GM20431 (cell line): ENCODE data around the gene ELOB.

Experiments
- in situ Hi-C: fragments of 300-500 bp; cut with MseI, MboI; formaldehyde crosslinking; loops from one replicate; pipeline ENCODE4 v1.15.0; 2020; ENCODE audit warnings: low sequenced_read_pairs; ENCODE audit not compliant: unreplicated experiment

ELOB gene

GRCh38 chr16:2811703-2812471, 34.8 kb upstream of the ELOB start:
- in situ Hi-C loops: no loop called here

- in situ Hi-C loops: no loop called here
Measured at GRCh38 chr16:2810651-2811050, 33.6 kb upstream of the ELOB start.

- in situ Hi-C loops: no loop called here
Measured at GRCh38 chr16:2809149-2809760, 32.2 kb upstream of the ELOB start.

GRCh38 chr16:2808181-2808580, 31.1 kb upstream of the ELOB start:
- in situ Hi-C loops: no loop called here

GRCh38 chr16:2806286-2806685, 29.2 kb upstream of the ELOB start:
- in situ Hi-C loops: no loop called here

DNA sequence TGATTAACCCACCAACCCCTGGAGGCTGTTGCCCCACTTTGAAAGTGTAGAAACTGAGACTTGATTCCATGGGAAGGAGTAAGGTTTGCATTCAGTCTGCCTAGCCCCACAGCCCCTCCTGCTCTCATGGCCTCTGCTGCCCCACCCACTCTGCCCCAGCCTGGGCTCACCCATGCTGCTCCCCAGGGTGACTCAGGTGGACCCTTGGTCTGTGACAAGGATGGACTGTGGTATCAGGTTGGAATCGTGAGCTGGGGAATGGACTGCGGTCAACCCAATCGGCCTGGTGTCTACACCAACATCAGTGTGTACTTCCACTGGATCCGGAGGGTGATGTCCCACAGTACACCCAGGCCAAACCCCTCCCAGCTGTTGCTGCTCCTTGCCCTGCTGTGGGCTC, 27.6 kb upstream of the ELOB start:
- in situ Hi-C loops: no loop called here

DNA sequence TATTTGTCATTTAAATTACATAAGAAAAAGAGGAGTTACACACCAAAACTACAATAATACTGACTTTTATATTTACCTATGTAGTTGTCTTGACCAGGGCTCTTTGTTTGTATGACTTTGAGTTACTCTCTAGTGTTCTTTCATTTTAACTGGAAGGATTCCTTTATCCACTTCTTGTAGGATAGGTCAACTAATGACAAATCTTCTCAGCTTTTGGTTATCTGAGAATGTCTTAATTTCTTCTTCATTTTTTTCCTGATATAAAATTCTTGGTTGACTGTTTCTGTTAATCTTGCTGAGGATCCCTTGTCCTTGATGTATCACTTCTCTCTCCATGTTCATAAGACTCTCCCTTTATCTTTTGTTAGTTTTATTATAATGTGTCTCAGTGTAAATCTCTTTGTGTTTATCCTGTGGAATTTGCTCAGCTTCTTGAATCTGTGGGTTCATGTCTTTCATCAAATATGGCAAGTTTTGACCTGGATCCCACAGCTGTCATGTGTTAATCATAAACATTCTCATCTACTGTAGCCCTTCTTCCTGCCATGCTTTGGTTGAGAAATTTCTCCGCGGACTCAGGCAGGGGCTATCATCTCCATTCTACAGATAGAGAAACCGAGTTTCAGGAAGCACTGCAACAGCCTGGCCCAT, 26.6 kb upstream of the ELOB start:
- in situ Hi-C loops: no loop called here

- in situ Hi-C loops: no loop called here
Measured at GRCh38 chr16:2799859-2800226, 22.8 kb upstream of the ELOB start.

DNA sequence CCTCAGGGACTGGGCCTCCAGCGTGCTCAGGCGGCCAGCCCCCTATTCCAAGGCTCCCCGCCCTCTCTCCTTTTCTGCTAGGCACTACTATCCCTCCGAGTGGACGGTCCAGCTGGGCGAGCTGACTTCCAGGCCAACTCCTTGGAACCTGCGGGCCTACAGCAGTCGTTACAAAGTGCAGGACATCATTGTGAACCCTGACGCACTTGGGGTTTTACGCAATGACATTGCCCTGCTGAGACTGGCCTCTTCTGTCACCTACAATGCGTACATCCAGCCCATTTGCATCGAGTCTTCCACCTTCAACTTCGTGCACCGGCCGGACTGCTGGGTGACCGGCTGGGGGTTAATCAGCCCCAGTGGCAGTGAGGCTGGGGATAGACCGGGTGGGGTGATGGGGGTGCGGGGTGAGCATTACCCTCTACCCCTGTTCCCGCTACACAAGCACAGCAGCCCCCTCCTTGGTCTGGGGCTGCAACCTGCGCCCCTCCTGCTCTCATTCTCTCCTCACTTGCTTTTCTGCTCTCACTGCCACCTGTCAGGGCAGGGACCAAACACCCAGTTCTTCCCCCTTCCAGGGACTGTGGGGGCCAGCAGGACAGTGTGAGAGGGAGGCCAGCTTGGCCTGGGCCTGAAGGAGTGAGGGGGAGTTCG, 22.3 kb upstream of the ELOB start:
- in situ Hi-C loops: no loop called here

DNA sequence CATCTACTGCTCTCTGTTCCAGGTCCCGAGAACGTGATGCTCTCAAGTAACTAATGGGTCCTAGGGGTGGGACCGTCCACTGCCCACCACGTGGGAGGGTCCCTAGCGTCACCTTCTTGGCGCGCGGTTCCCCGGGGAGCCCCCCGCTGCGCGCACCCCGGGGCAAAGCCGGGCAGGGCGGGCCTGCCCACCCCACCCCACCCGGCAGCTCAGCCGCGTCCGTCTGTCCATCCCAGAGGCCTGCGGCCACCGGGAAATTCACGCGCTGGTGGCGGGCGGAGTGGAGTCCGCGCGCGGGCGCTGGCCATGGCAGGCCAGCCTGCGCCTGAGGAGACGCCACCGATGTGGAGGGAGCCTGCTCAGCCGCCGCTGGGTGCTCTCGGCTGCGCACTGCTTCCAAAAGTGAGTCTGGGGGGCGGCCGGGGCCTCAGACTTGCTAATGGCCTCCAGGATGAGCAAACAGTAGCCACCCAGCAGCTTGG, 21.7 kb upstream of the ELOB start:
- in situ Hi-C loops: no loop called here

DNA sequence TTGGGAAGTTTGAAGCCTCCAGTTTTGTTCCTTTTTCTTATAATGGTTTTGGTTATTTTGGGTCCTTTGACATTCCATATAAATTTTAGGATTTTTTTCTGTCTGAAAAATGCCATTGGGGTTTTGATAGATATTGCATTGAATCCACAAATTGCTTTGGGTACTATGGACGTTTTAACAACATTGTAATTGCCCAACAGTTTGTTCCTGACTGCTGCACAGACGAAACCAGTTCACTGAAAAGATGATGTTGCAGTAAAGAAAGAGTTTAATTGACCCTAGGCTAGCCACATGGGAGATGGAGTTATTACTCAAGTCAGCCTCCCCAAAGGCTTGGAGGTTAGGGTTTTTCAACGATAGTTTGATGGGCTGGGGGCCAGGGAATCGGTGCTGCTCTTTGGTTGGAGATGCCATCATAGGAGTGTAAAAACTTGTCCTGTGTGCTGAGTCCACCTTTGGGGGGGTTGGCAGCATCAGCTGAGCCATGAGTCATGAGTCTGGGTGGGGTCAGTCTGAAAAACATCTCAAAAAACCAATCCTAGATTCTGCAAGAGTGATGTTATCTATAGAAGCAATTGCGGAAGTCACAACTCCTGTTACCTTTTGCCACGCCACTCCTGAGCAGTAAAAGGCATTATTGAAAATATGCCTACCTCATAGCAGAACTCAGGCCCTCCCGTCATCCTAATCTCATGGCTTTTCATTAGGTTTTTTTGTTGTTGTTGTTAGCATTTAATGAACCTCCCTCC, 18.5 kb upstream of the ELOB start:
- in situ Hi-C loops: no loop called here

DNA sequence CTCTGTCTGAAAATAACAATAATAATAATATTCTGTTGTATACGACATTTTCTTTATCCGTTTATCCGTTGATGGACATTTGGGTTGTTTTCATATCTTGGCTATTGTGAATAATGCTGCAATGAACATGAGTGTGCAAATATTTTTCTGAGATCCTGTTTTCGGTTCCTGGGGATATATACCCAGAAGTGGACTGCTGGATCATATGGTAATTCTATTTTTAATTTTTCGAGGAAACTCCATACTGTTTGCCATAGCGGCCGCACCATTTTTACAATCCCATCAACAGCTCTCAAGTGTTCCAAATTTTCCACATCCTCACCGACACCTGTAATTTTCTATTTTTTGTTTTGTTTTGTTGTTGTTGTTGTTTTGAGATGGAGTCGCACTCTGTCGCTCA, 15.9 kb upstream of the ELOB start:
- in situ Hi-C loops: no loop called here

DNA sequence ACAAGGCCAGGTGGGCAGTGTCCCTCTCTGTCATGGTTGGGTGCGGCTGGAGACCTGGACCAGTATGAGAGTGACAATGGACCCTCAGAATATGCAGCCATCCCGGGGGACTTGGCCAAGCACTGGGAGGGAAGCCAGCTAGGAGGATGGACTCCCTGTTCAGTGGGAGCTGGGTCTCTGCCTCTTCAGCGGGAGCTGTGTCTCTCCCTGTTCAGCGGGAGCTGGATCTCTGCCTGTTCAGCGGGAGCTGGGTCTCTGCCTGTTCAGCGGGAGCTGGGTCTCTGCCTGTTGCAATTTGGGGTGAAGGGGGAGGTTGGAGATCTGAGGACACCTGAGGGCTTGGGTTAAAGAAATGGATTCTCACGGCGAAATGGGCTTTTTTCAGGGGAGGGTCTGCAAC, 14.1 kb upstream of the ELOB start:
- in situ Hi-C loops: no loop called here

- in situ Hi-C loops: no loop called here
Measured at GRCh38 chr16:2790631-2791030, 13.6 kb upstream of the ELOB start.

- in situ Hi-C loops: no loop called here
Measured at GRCh38 chr16:2787961-2788360, 10.9 kb upstream of the ELOB start.

- in situ Hi-C loops: no loop called here
Measured at GRCh38 chr16:2787406-2787805, 10.3 kb upstream of the ELOB start, which contains the start of gene PRSS33. PRSS33 (minus strand) TSS chr16:2787560; CDS start chr16:2786547, 1,013 bp downstream.

GRCh38 chr16:2786826-2787151, 9.7 kb upstream of the ELOB start:
- in situ Hi-C loops: no loop called here

DNA sequence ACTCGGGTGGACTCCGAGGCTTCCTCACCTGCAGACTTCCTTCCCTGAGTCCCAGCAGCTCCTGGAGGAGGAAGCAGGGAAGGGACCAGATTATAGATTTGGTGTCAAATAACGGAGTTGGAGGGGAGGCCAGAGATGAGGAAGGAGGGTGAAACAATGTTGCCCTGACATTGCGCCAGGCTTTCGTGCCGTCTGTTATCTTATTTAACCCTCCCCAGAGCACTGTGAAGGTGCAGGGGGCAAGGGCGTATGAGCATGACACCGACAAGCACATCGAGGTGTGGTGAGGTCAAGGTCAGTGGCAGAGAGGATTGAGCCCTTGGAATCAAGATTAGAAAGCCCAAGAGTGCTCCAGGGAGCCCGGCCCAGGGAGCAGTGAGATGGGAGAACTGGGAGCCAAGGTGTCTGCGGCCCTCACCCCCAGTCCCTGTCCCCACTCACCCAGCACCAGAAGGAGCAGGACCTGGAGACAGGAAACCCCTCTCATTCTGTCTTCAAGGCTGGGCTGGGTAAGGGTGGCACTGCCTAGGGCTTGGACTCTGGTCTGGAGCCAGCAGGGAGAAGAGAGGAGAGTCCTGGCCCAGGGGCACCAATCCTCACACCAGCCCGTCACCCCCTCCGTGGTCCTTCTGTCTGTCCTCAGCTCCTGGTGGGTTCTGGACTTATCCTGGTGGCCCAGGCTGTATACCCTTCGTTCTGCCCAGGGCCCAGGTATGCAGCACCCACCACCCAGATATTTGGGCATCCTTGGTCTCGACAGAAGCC, 9.2 kb upstream of the ELOB start:
- in situ Hi-C loops: no loop called here
